Measurements from ENCODE around the gene SYNPR.
"Not testable (repeated sequence)": the region's sequence is repeated elsewhere in the genome, so short reads cannot be mapped to it uniquely, and the experiment has no call there.

SYNPR gene

DNA sequence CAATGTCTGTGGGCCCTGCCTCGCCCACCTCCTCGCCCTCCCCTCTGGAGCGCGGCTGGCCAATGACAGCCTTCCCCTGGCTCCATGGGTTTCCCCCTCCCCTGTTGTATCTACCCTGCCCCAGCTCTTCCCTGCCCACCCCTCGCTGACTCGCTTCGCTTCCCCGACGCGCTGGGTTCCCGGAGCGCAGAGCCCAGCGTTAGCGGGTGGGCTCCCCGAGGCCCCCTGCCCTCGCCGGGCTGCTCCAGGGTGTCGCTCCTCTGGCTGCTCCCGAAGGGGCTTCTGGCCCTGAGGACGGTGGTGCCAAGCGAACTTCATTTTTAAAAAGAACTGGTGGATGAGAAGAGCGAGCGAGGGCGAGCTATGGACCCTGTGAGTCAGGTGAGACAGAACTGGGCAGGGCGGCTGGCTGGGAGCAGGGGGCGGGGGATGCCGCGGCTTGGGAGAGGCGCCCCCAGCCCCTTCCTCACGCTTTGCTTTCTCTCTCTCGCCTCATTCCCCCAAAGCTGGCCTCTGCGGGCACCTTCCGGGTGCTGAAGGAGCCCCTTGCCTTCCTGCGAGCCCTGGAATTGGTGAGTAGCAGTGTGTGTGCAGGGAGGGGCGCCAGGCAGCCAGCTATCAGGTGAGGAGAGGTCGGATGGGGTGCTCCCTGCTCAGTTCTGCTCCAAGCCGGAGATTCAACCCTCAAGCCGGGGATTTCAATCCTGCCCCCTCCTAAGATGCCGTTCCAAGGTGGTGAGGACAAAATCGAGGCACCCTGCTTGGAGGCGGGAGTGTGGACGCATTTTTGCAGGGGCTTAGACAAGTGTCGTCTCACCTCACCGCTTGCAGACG is at the start of gene SYNPR:
Gene SYNPR, plus strand, starts transcription at position 138 of the 834 bp plus-strand sequence.
- DNase-seq (ENCODE audit: extremely low read depth in 1 of 2, low read depth in 1 of 2) = no peak

DNA sequence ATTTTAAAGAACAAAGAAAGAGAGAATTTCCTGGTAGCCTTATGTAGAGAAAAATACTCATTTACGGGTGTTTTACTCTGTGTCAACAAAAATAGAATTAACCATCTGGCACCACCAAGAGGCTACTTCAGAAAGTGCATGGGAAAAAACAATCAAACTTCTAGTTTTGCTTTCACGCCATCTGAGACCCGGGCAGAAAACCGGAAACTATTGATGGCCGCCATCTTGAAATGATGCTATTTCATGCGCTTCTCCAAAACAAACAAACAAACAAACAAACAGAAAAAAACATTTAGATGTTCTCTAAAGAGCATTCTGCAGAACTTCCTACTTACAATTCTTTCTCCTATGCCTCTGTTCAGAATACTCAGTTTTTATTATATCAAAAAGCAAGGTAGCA is 49.4 kb upstream of the SYNPR start:
- DNase-seq (ENCODE audit: extremely low read depth in 1 of 2, low read depth in 1 of 2) = no peak

DNA sequence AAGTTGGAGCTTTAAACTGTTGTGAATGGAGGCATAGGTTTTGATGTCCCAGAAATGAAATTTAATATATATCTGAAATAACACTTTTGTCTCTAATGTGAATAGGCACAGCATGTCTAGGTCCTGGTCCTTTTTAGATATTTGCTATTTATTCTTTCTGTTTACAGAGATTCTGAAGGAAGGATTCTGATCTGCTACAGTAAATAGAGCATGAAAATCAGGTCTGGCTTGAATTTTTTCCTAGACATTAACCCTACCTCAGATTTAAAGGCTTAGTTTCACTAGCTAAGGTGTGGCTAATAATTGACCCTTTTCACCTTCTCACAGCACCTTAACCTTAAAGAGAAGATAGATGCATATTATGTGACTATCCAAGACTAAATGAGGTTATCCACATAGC is 48.0 kb upstream of the SYNPR start:
- no peak for DNase-seq (ENCODE audit: extremely low read depth in 1 of 2, low read depth in 1 of 2)

DNA sequence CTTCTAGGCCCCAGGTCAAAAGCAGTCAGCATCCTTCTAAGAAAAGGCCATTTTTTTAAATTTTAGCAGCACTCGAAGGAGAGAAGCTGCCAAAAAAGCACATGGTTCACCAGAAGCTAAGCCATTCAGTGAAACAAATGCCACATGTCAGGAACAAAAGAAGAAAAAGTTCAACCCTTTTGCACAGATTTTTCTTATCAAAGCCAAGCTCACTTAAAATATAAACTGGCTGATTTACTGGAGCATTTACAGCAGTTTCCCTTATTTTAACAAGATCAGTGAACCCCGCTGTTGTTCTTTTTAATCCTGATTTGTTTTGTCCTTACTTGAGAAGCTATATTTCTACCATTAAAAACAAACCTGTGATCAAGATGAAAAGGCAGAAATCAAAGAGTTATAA is 46.5 kb upstream of the SYNPR start:
- DNase-seq (ENCODE audit: extremely low read depth in 1 of 2, low read depth in 1 of 2) = no peak

DNA sequence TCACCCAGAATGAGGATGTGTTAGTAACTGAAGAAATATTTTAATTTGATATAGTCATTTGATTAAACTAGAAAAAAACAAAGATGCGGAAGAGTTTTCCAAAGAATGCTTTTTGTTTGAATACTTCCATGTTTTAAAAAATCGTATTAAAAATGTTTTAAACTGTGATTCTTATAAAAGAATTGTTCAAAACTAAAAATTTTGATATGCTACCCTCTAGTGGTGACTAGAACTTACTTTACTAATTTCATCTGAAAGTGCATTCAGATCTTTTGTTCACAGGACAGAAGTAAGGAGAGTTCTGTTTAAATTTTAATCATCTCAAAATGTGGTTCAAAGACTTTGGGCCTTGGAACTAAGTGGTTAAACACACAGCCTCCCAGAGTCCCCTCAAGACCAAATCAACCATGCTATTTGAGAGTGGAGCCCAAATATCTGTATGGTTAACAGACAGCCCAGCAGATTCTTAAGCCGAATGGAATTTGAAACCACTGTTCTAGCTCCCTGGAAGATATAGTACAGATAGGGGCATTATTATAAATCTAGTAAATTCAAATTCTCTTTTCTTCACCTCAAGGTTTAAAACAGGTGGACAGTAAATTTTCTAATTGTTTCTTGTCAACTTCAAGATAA is 45.2 kb upstream of the SYNPR start:
- no peak for DNase-seq (ENCODE audit: extremely low read depth in 1 of 2, low read depth in 1 of 2)

DNA sequence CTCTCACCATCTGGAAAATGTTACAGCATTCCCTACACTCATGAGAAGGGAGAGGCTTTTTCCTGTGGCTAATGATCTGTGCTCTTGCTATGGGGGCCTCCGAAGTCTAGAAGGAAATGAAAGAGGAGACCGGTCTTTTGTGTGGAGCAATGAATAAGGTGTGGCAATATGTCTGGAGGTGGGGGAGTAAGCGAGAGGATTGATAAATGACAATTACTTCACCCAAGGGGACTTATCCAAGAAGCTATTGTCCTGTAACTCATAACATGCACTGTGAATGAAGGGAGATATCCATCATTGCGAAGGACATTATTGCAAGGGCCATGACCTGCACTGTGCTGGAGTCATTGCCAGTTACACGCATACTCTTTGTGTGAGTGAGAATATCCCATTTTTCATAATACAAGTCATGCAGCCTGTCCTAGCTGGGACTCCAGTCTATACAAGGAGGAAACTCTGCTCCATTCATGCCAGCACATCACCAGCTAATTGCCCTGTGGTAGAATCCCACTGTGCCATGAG is 37.7 kb upstream of the SYNPR start:
- DNase-seq (ENCODE audit: extremely low read depth in 1 of 2, low read depth in 1 of 2) = no peak

DNA sequence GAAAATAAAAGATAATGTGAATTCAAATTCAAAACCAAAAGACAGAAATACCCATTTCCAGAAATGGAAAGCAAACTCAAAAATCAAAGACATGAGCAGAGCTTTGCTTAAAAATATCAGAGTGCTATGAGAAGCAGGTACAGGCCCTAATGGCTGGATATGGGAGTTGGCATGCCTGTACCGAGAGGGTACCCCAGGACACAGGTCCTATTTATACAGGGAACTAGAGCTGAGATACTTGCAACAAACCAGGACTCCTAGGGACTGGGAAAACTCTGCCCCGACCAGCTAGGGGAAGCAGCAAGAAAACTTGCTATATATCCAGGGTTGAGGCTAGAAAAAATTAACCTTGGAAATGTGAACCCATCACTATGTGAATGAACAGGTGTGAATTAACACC is 36.0 kb upstream of the SYNPR start:
- DNase-seq (ENCODE audit: extremely low read depth in 1 of 2, low read depth in 1 of 2) = no peak

DNA sequence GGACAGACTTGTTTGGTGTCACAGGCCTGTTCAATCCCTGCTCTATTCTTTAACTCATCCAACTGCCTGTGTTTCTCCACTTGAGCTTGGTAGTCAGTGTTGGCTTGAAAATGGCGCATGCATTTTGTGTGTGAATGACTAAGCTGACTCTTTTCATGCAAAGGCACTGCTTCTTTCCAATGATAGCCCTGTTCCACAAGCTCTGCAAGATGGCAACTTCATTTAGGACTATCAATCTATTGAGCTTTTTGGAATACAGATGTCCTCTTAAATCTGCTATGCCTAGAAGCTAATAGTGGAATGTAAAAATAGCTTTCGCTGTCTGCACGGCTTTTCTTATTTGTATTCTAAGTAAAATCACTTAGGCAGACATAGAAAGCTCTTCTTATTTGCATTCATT is 33.6 kb upstream of the SYNPR start:
- DNase-seq (ENCODE audit: extremely low read depth in 1 of 2, low read depth in 1 of 2) = no peak

DNA sequence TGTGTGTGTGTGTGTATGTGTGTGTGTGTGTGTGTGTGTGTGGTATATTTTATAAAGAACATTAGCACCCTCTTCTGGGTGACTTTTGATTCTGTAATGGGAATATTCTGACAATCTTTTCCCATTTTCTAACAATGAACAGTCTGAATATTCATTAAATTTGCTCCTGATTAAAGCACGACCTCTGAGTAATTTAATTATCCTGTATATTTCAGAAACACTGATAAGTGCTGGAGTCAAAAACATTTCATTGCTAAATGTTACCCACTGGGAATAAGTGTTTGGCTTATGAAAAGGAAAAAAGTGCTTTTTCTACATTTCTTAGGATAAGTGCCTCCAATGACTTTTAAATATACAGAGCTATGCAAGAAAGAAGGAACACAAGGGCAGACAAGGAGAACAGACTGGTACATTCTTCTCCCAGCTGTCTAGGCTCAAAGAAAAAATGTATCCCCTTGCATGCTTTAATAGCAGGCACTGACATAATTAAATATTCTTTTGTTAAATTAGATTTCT is 32.3 kb upstream of the SYNPR start:
- DNase-seq (ENCODE audit: extremely low read depth in 1 of 2, low read depth in 1 of 2) = no peak

DNA sequence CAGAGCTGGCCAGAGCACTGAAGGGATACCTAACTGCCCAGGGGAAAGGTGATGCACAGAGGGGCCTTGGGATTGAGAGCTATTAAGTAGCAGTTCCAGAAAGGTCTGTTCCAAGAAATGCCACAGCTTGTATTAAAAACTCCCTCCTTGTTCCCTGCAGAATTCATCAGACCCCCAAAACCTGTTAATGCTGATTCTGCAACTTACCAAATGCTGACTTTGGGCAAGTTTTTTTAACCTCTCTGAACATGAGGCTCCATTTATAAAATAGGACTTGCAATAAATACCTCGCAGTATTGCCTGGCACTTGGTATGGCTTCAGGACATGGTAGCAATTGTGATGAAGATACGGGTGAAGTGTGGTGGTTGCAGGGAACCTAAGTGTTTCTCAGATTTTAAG is 30.1 kb upstream of the SYNPR start:
- DNase-seq (ENCODE audit: extremely low read depth in 1 of 2, low read depth in 1 of 2) = no peak

DNA sequence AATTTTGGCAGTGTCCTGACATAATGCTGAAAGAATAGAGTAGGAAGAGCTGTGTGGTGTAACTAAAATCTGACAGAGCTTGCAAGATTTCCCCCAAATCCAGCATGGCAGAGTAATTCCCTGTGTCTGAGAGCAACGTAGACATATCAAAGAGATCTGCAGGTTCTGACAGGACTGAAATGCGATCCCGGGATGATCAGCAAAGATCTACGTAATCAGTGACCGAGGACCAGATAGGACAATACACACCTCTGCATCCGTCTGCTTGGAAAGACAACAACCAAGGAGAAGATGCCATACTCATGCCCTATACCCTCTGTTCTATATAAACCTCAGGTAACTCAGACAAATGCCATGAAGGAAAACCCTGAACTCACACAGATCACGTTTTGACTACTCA is 26.6 kb upstream of the SYNPR start:
- DNase-seq (ENCODE audit: extremely low read depth in 1 of 2, low read depth in 1 of 2) = no peak

DNA sequence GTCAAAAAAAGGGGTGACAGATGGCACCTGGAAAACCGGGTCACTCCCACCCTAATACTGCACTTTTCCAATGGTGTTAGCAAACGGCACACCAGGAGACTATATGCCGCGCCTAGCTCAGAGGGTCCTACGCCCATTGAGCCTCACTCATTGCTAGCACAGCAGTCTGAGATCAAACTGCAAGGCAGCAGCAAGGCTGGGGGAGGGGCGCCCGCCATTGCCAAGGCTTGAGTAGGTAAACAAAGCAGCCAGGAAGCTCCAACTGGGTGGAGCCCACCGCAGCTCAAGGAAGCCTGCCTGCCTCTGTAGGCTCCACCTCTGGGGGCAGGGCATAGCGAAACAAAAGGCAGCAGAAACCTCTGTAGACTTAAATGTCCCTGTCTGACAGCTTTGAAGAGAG is 22.3 kb upstream of the SYNPR start:
- DNase-seq (ENCODE audit: extremely low read depth in 1 of 2, low read depth in 1 of 2) = not testable (repeated sequence)

DNA sequence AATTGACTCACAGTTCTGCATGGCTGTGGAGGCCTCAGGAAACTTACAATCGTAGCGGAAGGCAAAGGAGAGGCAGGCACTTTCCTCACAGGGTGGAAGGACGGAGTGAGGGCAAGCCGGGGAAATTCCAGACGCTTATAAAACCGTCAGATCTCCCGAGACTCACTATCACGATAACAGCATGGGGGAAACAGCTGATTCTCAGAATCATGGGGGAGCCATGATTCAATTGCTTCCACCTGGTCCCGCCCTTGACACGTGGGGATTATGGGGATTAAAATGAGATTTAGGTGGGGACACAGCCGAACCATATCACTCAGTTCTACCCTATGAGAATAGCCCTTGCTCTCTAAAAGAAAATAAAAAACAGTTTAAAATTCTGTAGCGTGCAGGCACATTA is 13.4 kb upstream of the SYNPR start:
- no peak for DNase-seq (ENCODE audit: extremely low read depth in 1 of 2, low read depth in 1 of 2)

DNA sequence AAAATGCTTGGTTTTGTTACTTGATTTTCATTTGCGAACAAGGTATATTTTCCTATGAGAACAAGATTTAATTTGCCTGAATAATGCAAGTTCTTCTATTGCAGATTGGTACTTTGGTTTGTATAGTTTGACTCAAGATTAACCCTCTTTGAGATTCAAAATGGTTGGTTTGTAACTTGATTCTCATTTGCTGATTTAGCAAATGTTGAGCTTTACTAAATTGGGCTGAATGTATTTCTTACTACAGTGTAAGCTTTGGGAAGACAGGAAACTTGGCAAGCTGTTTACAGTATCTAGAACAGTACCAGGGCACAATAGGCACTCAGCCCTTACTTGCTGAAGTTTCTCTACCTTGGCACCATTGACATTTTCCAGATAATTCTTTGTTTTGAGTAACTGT is 3.7 kb upstream of the SYNPR start:
- DNase-seq (ENCODE audit: extremely low read depth in 1 of 2, low read depth in 1 of 2) = no peak

DNA sequence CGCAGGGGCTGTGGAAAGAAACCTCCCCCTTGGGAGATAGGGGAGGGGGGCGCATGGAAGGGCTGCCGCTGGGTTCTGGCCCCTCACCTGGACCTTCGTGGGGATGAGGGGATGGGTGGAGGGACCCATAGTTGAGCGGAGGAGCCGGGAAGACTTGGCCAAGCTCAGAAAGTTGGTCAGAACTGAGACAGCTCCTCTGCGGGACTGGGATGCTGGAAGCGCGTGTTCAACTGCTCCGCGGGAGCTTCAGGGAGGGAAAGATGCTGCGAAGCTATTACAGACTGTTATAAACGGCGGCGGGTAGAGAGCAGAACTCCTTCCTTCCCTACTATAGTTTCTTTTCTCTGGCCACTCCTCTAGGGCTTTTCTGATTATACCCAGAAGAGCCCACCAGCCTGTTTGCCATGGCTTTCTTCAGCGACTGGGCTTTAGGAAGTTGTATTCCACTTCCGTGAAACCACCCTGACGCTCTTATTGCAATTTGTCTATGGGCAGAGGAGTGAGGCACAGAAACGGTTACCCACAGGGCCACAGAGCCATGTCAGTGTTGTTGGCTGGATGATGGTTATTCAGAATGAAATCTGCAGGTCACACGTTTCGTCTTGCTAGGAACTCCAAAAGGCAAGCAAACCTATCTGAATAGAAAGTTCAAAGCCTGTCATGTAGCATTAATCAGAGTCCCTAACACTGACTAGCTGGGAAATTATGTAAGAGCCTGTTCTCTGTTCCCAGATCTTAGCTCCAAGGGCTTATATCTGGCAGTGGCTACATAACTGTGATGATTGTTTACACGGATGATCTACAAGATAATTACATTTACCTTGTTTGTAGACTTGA is 1.1 kb downstream of the SYNPR start:
- DNase-seq (ENCODE audit: extremely low read depth in 1 of 2, low read depth in 1 of 2) = no peak

DNA sequence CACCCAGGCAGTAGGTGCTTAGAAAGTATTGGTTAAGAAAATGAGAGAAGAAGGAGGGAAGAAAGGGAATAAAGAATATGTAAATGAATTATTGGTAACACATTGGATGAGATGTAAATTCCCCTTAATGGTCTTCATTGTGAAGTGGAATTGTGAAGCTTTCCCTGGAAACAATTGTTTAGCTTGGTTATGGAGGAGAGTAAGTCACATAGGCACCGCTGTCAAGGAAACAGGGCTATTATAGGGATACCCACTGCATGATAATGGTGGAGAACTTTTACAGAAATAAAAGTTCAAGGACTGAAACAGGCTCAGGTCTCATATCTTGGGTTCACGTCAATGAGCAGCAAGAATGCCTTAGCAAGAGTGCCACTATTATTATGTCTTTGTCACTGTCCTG is 9.5 kb downstream of the SYNPR start:
- DNase-seq (ENCODE audit: extremely low read depth in 1 of 2, low read depth in 1 of 2) = no peak

DNA sequence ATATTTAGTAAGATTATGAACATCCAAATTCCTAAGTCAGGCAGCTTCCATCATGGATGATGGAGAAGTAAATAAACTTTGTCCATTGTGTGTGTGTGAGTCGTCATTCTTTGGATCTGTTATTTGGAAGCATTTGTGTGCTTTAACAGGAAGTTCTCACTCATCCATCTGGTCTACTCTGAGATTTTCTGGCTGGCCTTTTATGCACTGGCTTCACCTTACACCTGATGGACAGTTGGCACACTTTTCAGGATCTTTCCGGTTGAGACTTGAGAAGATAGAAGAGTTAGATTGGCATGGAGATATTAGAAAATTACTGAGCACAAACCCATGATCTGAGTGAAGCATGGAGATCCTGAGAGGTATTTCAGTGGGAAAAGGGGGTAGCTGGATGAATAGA is 12.6 kb downstream of the SYNPR start:
- DNase-seq (ENCODE audit: extremely low read depth in 1 of 2, low read depth in 1 of 2) = no peak

DNA sequence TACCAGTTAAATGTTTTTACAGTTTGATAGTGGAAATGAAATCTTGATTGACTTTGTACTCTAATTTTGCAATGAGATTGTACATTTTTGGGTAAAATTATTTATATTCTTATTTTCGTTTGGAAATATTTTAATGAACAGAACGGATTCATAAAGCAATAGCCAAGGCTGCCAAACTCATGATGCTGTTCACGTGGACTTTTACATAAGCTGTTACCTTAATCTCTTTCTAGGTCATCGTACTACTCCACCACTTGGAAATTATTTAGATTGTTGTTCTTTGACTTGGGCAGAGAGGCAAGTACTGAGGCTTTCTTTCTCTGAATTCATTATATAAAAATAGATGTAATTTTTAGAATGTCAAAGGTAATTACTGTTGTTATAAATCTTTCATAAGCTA is 16.2 kb downstream of the SYNPR start:
- DNase-seq (ENCODE audit: extremely low read depth in 1 of 2, low read depth in 1 of 2) = no peak

DNA sequence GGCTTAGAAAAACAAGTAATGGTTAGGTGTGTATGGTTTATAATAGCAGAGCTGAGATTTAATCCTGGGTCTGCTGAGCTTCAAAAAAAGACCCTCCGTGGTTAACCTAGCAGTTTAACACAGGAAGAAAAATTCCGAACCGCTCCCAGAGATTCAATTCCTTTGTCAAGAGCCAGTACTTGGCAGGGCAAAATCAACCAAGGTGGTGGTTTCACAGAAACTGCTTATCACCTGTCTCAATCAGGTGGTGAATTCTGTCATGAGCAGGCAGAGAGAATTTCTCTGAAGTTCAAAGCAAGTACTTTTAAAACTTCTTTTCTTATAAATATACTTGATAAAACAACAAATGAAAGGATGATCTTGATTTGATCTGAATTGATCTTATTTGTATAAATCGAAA is 17.2 kb downstream of the SYNPR start:
- DNase-seq (ENCODE audit: extremely low read depth in 1 of 2, low read depth in 1 of 2) = no peak

DNA sequence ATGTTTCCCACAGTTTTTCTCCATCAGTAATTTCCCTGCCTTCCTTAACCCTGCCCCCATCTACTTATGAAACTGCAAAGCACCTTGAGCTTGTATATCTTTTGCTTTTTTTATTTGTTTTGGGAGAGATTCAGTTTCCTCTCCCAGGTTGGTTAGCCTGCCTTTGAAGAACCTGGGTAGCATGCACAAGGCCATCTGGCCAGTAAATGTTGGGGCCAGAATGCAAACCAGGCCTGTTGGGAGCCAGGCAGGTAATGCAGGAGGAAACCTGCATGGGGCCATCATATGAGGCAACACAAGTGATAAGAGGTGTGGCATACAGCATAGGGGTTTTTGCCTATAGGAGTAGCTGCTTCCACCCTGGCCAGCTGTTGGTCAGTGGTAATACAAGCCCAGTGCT is 17.7 kb downstream of the SYNPR start:
- DNase-seq (ENCODE audit: extremely low read depth in 1 of 2, low read depth in 1 of 2) = no peak

DNA sequence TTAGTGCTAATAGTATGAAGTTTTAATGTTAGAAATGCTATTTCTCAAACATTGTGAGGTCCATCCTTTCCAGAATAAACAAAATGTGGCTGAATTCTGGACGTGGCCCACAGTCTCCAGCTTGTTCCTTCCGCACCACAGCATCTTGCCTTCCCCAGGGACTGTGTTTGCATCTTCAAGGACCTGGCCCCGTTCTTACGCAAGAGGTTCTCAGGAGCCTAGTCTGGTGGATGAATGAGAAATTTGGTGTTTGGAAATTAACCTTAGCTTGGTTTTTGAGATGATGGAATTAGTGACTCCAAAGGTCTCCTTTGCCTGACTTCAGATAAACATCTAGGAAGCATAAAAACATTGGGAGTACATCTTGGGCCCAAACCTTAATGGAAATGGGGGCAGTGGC is 18.1 kb downstream of the SYNPR start:
- DNase-seq (ENCODE audit: extremely low read depth in 1 of 2, low read depth in 1 of 2) = no peak

Measured in activated CD8-positive, alpha-beta memory T cell treated with anti-CD3 and anti-CD28 coated beads for 1 hour (primary cell).